Left hindlimb (tissue), 1 donor: ENCODE measurements around the gene TRIM64C.
"Not testable (repeated sequence)": the region's sequence is repeated elsewhere in the genome, so short reads cannot be mapped to it uniquely, and the experiment has no call there.

Experiments
- DNase-seq: peaks from one replicate; pipeline ENCODE4 v3.0.0-alpha.2; 2018

TRIM64C gene, protein sequence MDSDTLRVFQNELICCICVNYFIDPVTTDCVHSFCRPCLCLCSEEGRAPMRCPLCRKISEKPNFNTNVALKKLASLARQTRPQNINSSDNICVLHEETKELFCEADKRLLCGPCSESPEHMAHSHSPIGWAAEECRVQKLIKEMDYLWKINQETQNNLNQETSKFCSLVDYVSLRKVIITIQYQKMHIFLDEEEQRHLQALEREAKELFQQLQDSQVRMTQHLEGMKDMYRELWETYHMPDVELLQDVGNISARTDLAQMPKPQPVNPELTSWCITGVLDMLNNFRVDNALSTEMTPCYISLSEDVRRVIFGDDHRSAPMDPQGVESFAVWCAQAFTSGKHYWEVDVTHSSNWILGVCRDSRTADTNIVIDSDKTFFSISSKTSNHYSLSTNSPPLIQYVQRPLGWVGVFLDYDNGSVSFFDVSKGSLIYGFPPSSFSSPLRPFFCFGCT

DNA sequence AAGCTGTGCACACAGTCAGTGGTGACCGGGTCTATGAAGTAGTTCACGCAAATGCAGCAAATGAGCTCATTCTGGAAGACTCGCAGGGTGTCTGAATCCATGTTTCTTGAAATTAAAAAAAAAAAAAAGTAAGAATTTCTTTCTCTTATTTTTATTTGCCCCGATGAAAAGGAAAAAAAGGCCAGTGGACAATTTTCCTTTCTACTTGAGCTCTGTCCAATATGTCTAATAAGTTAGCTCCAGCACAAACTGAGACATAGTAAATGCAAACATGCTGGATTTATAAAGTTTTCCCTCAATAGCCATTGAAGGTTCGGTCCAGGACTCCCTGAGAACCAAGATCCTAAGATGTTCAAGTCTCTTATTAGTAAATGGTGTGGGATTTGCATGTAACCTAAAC is at the start of gene TRIM64C:
Gene TRIM64C, minus strand, starts transcription at position 101 of the 400 bp plus-strand sequence. Its CDS starts 0 bp downstream, at position 101.
- DNase-seq: not testable (repeated sequence)

DNA sequence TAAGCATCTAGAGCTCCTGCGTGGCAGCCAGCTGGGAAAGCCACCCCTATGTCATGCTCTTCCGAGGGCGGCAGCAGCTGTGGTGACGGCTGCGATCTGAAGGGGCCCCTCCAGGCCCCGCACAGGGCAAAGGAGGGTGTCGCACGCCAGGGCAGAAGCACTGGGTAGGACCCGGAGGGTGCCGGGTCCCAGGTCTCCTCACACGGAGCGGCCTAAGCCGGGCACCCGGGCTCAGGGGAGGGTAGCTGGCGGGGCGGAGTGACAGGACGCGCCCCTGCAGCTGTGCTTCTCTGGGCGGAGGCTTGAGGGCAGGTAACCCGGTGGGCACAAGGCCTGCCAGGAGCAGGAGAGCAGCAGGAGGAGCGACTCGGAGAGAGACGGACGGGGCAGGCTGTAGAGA is 43.4 kb upstream of the TRIM64C start:
- not testable (repeated sequence) for DNase-seq

DNA sequence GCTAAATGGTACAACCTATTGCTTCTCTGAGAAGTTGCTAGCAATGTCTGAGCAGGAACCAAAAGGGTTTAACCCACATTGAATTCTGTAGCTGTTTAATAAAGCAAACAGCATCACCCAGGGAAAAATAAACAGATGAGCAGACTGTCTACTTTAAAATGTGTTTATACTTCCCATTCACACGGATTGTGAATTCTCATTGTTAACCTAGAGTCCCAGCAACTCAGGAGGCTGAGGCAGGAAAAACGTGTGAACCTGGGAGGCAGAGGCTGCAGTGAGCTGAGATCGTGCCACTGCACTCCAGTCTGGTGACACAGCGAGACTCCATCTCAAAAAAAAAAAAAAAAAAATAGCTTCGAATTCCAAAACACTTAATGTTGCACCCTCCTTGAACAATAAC is 11.0 kb upstream of the TRIM64C start:
- not testable (repeated sequence) for DNase-seq

DNA sequence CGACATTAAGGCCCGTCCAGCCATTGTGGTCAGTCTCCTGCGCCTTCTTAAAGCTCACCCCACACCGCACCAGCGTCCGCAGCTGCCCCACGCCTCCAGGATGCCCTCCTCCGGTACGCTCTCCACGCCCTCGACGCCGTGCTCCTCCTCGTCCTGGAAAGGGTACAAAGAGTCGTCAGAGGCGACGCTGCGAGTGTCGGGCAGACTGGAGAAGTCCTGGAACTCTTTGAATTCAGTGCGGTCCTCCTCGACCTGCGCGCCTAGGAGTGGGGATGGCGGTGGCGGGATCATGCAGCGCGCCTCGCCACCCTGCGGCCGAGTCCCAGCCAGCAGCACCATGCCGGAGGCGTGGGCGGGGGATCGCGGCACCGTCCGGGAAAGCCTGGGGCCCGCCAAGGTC is 9.1 kb downstream of the TRIM64C start:
- not testable (repeated sequence) for DNase-seq

DNA sequence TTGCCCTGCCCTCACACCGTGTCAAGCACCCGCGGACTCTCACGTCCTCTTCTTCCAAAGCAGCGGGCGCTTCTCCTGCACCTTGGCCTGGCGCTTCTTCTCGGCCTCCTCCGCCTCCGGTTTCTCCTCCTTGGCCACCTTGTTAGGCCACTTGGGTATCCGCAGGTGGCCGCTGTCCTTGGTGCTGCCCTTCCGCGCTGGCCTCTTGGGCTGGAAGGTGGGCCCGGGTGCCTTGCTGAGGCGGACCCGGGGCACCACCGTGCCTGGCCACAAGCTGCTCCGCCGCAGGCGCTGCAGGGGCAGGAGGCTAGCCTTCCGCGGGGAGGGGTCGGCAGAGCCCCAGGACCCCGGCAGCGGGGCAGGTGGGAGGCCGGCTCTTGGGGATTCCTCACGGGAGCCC is 10.7 kb downstream of the TRIM64C start:
- DNase-seq: not testable (repeated sequence)

DNA sequence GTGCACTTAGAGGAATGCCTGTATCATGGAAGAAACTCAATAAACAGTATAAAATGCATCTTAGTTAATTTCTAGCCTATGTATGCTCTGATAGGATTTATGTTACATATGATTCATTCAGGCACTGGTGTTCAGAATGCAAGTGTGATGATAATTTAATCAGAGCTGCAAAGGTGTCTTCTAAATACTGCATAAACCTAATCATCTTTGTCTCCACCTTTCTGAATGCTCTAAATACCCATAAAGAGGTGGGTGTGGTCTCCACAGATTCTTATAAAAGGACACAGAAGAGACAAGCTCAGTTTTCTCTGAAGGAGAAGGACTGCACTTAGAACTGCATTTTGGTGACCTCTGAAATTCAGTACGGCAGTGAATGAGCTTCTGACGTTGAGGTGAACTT is 30.4 kb downstream of the TRIM64C start, which contains the start of gene TRIM49B:
Gene TRIM49B, plus strand, starts transcription at position 301 of the 400 bp plus-strand sequence. CDS start 2,777 bp downstream, outside the sequence.
- not testable (repeated sequence) for DNase-seq
